Osteoblast (primary cell): ENCODE measurements around the gene ZNF19. TPM values are rescaled to one million over a fixed set of nuclear protein-coding genes. Genes with fewer than 3 reads are reported as not detected.

Experiments
- DNase-seq: peaks from one replicate; pipeline ENCODE4 v3.0.0; 2011; ENCODE audit warnings: low spot score, mixed read lengths; ENCODE audit not compliant: insufficient read length; ENCODE audit errors: missing footprints
- H2AFZ ChIP-seq: 2 replicates; pipeline ENCODE4 v1.6.0; 2011; ENCODE audit warnings: mild to moderate bottlenecking, low read length
- H3K27ac ChIP-seq: 2 replicates; pipeline ENCODE4 v1.5.1; 2011; ENCODE audit warnings: mild to moderate bottlenecking, low read depth, low read length, moderate library complexity
- H3K27me3 ChIP-seq: 2 replicates; pipeline ENCODE4 v1.6.0; 2012; ENCODE audit warnings: mild to moderate bottlenecking, control low read depth, inconsistent platforms, low read length, moderate library complexity; ENCODE audit not compliant: insufficient read depth
- H3K36me3 ChIP-seq: 2 replicates; pipeline ENCODE4 v1.5.1; 2011; ENCODE audit warnings: mild to moderate bottlenecking, low read length, control low read depth, moderate library complexity; ENCODE audit not compliant: insufficient read depth
- H3K4me1 ChIP-seq: 2 replicates; pipeline ENCODE4 v1.5.1; 2011; ENCODE audit warnings: mild to moderate bottlenecking, low read length, control low read depth, moderate library complexity; ENCODE audit not compliant: insufficient read depth
- H3K4me2 ChIP-seq: 2 replicates; pipeline ENCODE4 v1.6.0; 2011; ENCODE audit warnings: mild to moderate bottlenecking, low read length; ENCODE audit not compliant: insufficient read depth
- H3K4me3 ChIP-seq: fragments of 200-600 bp; sonication (generic); 3 replicates; pipeline ENCODE4 v1.5.1; 2012; ENCODE audit warnings: mild to moderate bottlenecking, low read length, inconsistent platforms; ENCODE audit not compliant: insufficient read depth
- H3K79me2 ChIP-seq: 2 replicates; pipeline ENCODE4 v1.6.0; 2012; ENCODE audit warnings: mild to moderate bottlenecking, low read length, control low read depth, inconsistent platforms; ENCODE audit not compliant: insufficient read depth
- H3K9me3 ChIP-seq: 2 replicates; pipeline ENCODE4 v1.5.1; 2011; ENCODE audit warnings: low read depth, low read length, control low read depth
- H4K20me1 ChIP-seq: 2 replicates; pipeline ENCODE4 v1.6.0; 2012; ENCODE audit warnings: mild to moderate bottlenecking, low read length, control low read depth; ENCODE audit not compliant: insufficient read depth
- CTCF ChIP-seq: IDR thresholded peaks from 2 replicates; pipeline ENCODE4 v1.5.1; 2011; ENCODE audit warnings: mild to moderate bottlenecking, low read depth, low read length, moderate library complexity; ENCODE audit errors: extremely low read depth
- total RNA-seq: library from RNA; depleted of rRNA; stranded (reverse); fragments of >200 nt; gene quantifications from 2 replicates; pipeline ENCODE4 v1.2.3, GENCODE V29; 2012

Gene ZNF19
- total RNA-seq, 1 donor: 6.5 TPM

- no peak overlapping the region for H3K27ac ChIP-seq
- no peaks in the 10 kb centered on the region for H3K27me3 ChIP-seq
- no peak overlapping the region for H3K4me3 ChIP-seq
- TF ChIP-seq CTCF: no peak
- H3K4me1 ChIP-seq: no peaks in the 10 kb centered on the region
- H3K9me3 ChIP-seq: no peaks in the 10 kb centered on the region
- no peaks in the 10 kb centered on the region for H3K36me3 ChIP-seq
- H4K20me1 ChIP-seq: no peaks in the 10 kb centered on the region
- DNase-seq: no peak
- no peak overlapping the region for H3K4me2 ChIP-seq
- H2AFZ ChIP-seq: no peak overlapping the region
- H3K79me2 ChIP-seq: no peaks in the 10 kb centered on the region
Measured at GRCh38 chr16:71492786-71493185, 3.7 kb upstream of the ZNF19 start.

GRCh38 chr16:71491054-71491453 is 1.9 kb upstream of the ZNF19 start:
- no peaks in the 10 kb centered on the region for H3K4me1 ChIP-seq
- H3K4me3 ChIP-seq: no peak overlapping the region
- H3K27ac ChIP-seq: no peak overlapping the region
- no peaks in the 10 kb centered on the region for H3K36me3 ChIP-seq
- no peak overlapping the region for H2AFZ ChIP-seq
- TF ChIP-seq CTCF: no peak
- no peak overlapping the region for H3K4me2 ChIP-seq
- no peak for DNase-seq
- no peaks in the 10 kb centered on the region for H3K27me3 ChIP-seq
- H3K79me2 ChIP-seq: no peaks in the 10 kb centered on the region
- no peaks in the 10 kb centered on the region for H3K9me3 ChIP-seq
- no peaks in the 10 kb centered on the region for H4K20me1 ChIP-seq

GRCh38 chr16:71490361-71490760 is 1.2 kb upstream of the ZNF19 start:
- no peaks in the 10 kb centered on the region for H3K9me3 ChIP-seq
- no peak for TF ChIP-seq CTCF
- H4K20me1 ChIP-seq: no peaks in the 10 kb centered on the region
- H3K27me3 ChIP-seq: no peaks in the 10 kb centered on the region
- no peak overlapping the region for H3K4me2 ChIP-seq
- no peak for DNase-seq
- no peaks in the 10 kb centered on the region for H3K4me1 ChIP-seq
- no peak overlapping the region for H3K27ac ChIP-seq
- no peak overlapping the region for H2AFZ ChIP-seq
- H3K4me3 ChIP-seq: no peak overlapping the region
- H3K36me3 ChIP-seq: no peaks in the 10 kb centered on the region
- H3K79me2 ChIP-seq: no peaks in the 10 kb centered on the region

GRCh38 chr16:71484006-71484893 is 4.9 kb downstream of the ZNF19 start:
- Histone ChIP-seq H3K36me3 (no peaks in the 10 kb centered on the region), H3K79me2 (peaks cover 3% of the 10 kb centered on the region), H4K20me1 (no peaks in the 10 kb centered on the region), H3K4me3 (peak overlapping the region; percentile 82), H3K4me1 (peaks cover 8% of the 10 kb centered on the region), H3K9me3 (no peaks in the 10 kb centered on the region), H3K4me2 (peak overlapping the region; percentile 80), H3K27me3 (no peaks in the 10 kb centered on the region), H2AFZ (peak overlapping the region; percentile 69), H3K27ac (peak overlapping the region; percentile 96)
- no peak for TF ChIP-seq CTCF
- peak; percentile 88 for DNase-seq
